NCI-H2081 treated with DMSO at 0.1 percent for 48 hours (cell line): ENCODE measurements around the gene CDH4.
"Not testable (repeated sequence)": the region's sequence is repeated elsewhere in the genome, so short reads cannot be mapped to it uniquely, and the experiment has no call there.

ENCODE experiments used
- DNase-seq: peaks from one replicate; lab custom pipeline; 2025; lab: John Stamatoyannopoulos, UW

CDH4 gene

GRCh38 chr20:61439251-61439650 lies 187.2 kb downstream of the CDH4 start:
- no peak for DNase-seq

- no peak for DNase-seq
Observed at GRCh38 chr20:61440548-61441055, 188.5 kb downstream of the CDH4 start.

- no peak for DNase-seq
Observed at GRCh38 chr20:61441537-61441936, 189.5 kb downstream of the CDH4 start.

GRCh38 chr20:61442075-61442670 lies 190.1 kb downstream of the CDH4 start:
- no peak for DNase-seq

GRCh38 chr20:61442718-61443117 lies 190.7 kb downstream of the CDH4 start:
- DNase-seq: no peak

GRCh38 chr20:61443443-61444126 lies 191.5 kb downstream of the CDH4 start:
- DNase-seq: no peak

GRCh38 chr20:61444637-61445036 lies 192.6 kb downstream of the CDH4 start:
- DNase-seq: no peak

- no peak for DNase-seq
Observed at GRCh38 chr20:61445138-61445537, 193.1 kb downstream of the CDH4 start.

GRCh38 chr20:61445741-61446140 lies 193.7 kb downstream of the CDH4 start:
- no peak for DNase-seq

- no peak for DNase-seq
Observed at GRCh38 chr20:61447952-61448351, 195.9 kb downstream of the CDH4 start.

- no peak for DNase-seq
Observed at GRCh38 chr20:61448386-61448785, 196.3 kb downstream of the CDH4 start.

- no peak for DNase-seq
Observed at GRCh38 chr20:61449057-61449609, 197.1 kb downstream of the CDH4 start.

- DNase-seq: no peak
Observed at GRCh38 chr20:61449916-61450315, 197.9 kb downstream of the CDH4 start.

- DNase-seq: no peak
Observed at GRCh38 chr20:61450549-61450948, 198.5 kb downstream of the CDH4 start.

- DNase-seq: no peak
Observed at GRCh38 chr20:61451009-61451408, 198.9 kb downstream of the CDH4 start.

GRCh38 chr20:61451953-61452352 lies 199.9 kb downstream of the CDH4 start:
- DNase-seq: no peak

- DNase-seq: no peak
Observed at GRCh38 chr20:61453219-61453618, 201.2 kb downstream of the CDH4 start.

GRCh38 chr20:61453623-61454022 lies 201.6 kb downstream of the CDH4 start:
- not testable (repeated sequence) for DNase-seq

- DNase-seq: no peak
Observed at GRCh38 chr20:61454053-61454452, 202.0 kb downstream of the CDH4 start.

GRCh38 chr20:61455508-61456215 lies 203.6 kb downstream of the CDH4 start:
- DNase-seq: no peak

- no peak for DNase-seq
Observed at GRCh38 chr20:61457725-61458124, 205.7 kb downstream of the CDH4 start.

GRCh38 chr20:61458146-61458746 lies 206.2 kb downstream of the CDH4 start:
- no peak for DNase-seq
